NCI-H2227 (cell line): ENCODE measurements around the gene ST7.
"Not testable (repeated sequence)": the region's sequence is repeated elsewhere in the genome, so short reads cannot be mapped to it uniquely, and the experiment has no call there.

Source experiments
- DNase-seq: peaks from one replicate; lab custom pipeline; 2025; ENCODE audit not compliant: unreplicated experiment; lab: John Stamatoyannopoulos, UW

The ST7 gene

GRCh38 chr7:116949941-116950801 lies 3.1 kb upstream of the ST7 start:
- no peak for DNase-seq

- no peak for DNase-seq
These were observed 2.4 kb upstream of the ST7 start for GRCh38 chr7:116950889-116951351.

GRCh38 chr7:116951366-116952292 lies 1.7 kb upstream of the ST7 start:
- DNase-seq: no peak

- peak; percentile 78 for DNase-seq
These were observed 498 bp upstream of the ST7 start for GRCh38 chr7:116952635-116953371.

- peak; percentile 74 for DNase-seq
These were observed 871 bp downstream of the ST7 start for GRCh38 chr7:116953906-116954838.

- DNase-seq: no peak
These were observed 2.0 kb downstream of the ST7 start for GRCh38 chr7:116955340-116955739.

- DNase-seq: no peak
These were observed 2.6 kb downstream of the ST7 start for GRCh38 chr7:116955801-116956476.

- DNase-seq: no peak
These were observed 3.1 kb downstream of the ST7 start for GRCh38 chr7:116956477-116956804.

GRCh38 chr7:116957874-116958273 lies 4.6 kb downstream of the ST7 start:
- no peak for DNase-seq

GRCh38 chr7:116961966-116962673 lies 8.8 kb downstream of the ST7 start:
- not testable (repeated sequence) for DNase-seq

- no peak for DNase-seq
These were observed 9.9 kb downstream of the ST7 start for GRCh38 chr7:116963234-116963633.

GRCh38 chr7:116966601-116967000 lies 13.3 kb downstream of the ST7 start:
- no peak for DNase-seq

- no peak for DNase-seq
These were observed 14.1 kb downstream of the ST7 start for GRCh38 chr7:116967254-116967922.

- DNase-seq: no peak
These were observed 14.7 kb downstream of the ST7 start for GRCh38 chr7:116967983-116968382.

- DNase-seq: no peak
These were observed 15.3 kb downstream of the ST7 start for GRCh38 chr7:116968631-116969030.

- no peak for DNase-seq
These were observed 16.1 kb downstream of the ST7 start for GRCh38 chr7:116969371-116969902.

- no peak for DNase-seq
These were observed 17.1 kb downstream of the ST7 start for GRCh38 chr7:116970238-116970910.

- DNase-seq: not testable (repeated sequence)
These were observed 17.9 kb downstream of the ST7 start for GRCh38 chr7:116971153-116971552.
